Osteocyte (in vitro differentiated cells): ENCODE results near the gene LPIN2. TPM values are rescaled to one million over a fixed set of nuclear protein-coding genes. Genes with fewer than 3 reads are reported as not detected.

Experiments used
- DNase-seq: peaks from one replicate; pipeline ENCODE4 v3.0.0; 2021; ENCODE audit warnings: mixed read lengths; ENCODE audit not compliant: unreplicated experiment; ENCODE audit errors: extremely low spot score
- H3K27ac Mint-ChIP-seq: one replicate; pipeline ENCODE4 v1.8.0; 2021; ENCODE audit warnings: mild to moderate bottlenecking, mixed read lengths; ENCODE audit not compliant: unreplicated experiment
- H3K27me3 Mint-ChIP-seq: one replicate; pipeline ENCODE4 v1.8.0; 2021; ENCODE audit warnings: mixed read lengths; ENCODE audit not compliant: unreplicated experiment
- H3K36me3 Mint-ChIP-seq: one replicate; pipeline ENCODE4 v1.8.0; 2021; ENCODE audit warnings: mixed read lengths; ENCODE audit not compliant: unreplicated experiment
- H3K4me1 Mint-ChIP-seq: one replicate; pipeline ENCODE4 v1.8.0; 2021; ENCODE audit warnings: mixed read lengths; ENCODE audit not compliant: unreplicated experiment
- H3K4me3 Mint-ChIP-seq: one replicate; pipeline ENCODE4 v1.8.0; 2021; ENCODE audit warnings: mild to moderate bottlenecking, moderate library complexity, mixed read lengths; ENCODE audit not compliant: unreplicated experiment
- H3K9me3 Mint-ChIP-seq: one replicate; pipeline ENCODE4 v1.8.0; 2021; ENCODE audit warnings: mixed read lengths; ENCODE audit not compliant: unreplicated experiment
- total RNA-seq: library from RNA; stranded (reverse); gene quantifications from 2 replicates; pipeline ENCODE4 v1.2.1, GENCODE V29; 2021
- TF ChIP-seq, protein P1 (sequence below): fragments of 200-600 bp; sonication (generic); IDR thresholded peaks from 2 replicates; pipeline ENCODE4 v1.5.0; 2021; ENCODE audit warnings: antibody characterized with exemption, mild to moderate bottlenecking, moderate library complexity

Gene LPIN2
- total RNA-seq, 1 donor from 2014 or later = 34.8 TPM

- Mint-ChIP-seq H3K4me1 (no peaks in the 10 kb centered on the region), H3K27ac (no peak overlapping the region), H3K4me3 (no peak overlapping the region), H3K9me3 (no peaks in the 10 kb centered on the region), H3K36me3 (no peaks in the 10 kb centered on the region), H3K27me3 (no peaks in the 10 kb centered on the region)
- TF ChIP-seq, protein P1, sequence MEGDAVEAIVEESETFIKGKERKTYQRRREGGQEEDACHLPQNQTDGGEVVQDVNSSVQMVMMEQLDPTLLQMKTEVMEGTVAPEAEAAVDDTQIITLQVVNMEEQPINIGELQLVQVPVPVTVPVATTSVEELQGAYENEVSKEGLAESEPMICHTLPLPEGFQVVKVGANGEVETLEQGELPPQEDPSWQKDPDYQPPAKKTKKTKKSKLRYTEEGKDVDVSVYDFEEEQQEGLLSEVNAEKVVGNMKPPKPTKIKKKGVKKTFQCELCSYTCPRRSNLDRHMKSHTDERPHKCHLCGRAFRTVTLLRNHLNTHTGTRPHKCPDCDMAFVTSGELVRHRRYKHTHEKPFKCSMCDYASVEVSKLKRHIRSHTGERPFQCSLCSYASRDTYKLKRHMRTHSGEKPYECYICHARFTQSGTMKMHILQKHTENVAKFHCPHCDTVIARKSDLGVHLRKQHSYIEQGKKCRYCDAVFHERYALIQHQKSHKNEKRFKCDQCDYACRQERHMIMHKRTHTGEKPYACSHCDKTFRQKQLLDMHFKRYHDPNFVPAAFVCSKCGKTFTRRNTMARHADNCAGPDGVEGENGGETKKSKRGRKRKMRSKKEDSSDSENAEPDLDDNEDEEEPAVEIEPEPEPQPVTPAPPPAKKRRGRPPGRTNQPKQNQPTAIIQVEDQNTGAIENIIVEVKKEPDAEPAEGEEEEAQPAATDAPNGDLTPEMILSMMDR = no peak
- peak; percentile 49 for DNase-seq
Measured at GRCh38 chr18:3044931-3045698, 32.2 kb upstream of the LPIN2 start.

- H3K9me3 Mint-ChIP-seq = no peaks in the 10 kb centered on the region
- no peak overlapping the region for H3K27ac Mint-ChIP-seq
- no peaks in the 10 kb centered on the region for H3K36me3 Mint-ChIP-seq
Measured at GRCh38 chr18:3042379-3042778, 29.4 kb upstream of the LPIN2 start.

GRCh38 chr18:3041843-3042242, 28.9 kb upstream of the LPIN2 start:
- Mint-ChIP-seq H3K27ac (no peak overlapping the region), H3K4me3 (no peak overlapping the region), H3K27me3 (no peaks in the 10 kb centered on the region), H3K4me1 (no peaks in the 10 kb centered on the region), H3K36me3 (no peaks in the 10 kb centered on the region), H3K9me3 (no peaks in the 10 kb centered on the region)
- DNase-seq = no peak
- TF ChIP-seq, protein P1 = no peak

More at GRCh38 chr18:3042379-3042778, 29.4 kb upstream of the LPIN2 start:
- no peaks in the 10 kb centered on the region for H3K27me3 Mint-ChIP-seq
- H3K4me1 Mint-ChIP-seq = no peaks in the 10 kb centered on the region
- no peak overlapping the region for H3K4me3 Mint-ChIP-seq
- TF ChIP-seq, protein P1 = no peak
- DNase-seq = peak; percentile 13

DNA sequence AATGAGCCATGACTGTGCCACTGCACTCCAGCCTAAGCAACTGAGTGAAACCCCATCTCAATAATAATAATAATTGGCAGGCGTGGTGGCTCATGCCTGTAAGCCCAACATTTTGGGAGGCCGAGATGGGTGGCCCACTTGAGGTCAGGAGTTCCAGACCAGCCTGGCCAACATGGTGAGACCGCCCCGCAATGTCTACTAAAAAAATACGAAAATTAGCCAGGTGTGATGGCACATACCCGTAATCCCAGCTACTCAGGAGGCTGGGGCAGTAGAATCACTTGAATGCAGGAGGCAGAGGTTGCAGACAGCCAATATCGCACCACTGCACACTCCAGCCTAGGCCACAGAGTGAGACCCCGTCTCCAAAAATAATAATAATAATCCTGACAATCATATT, 27.9 kb upstream of the LPIN2 start:
- Mint-ChIP-seq H3K4me3 (no peak overlapping the region), H3K36me3 (no peaks in the 10 kb centered on the region), H3K27ac (no peak overlapping the region), H3K4me1 (no peaks in the 10 kb centered on the region), H3K9me3 (no peaks in the 10 kb centered on the region), H3K27me3 (no peaks in the 10 kb centered on the region)
- DNase-seq = peak; percentile 75
- TF ChIP-seq, protein P1 = no peak

GRCh38 chr18:3040173-3040572, 27.2 kb upstream of the LPIN2 start:
- no peaks in the 10 kb centered on the region for H3K9me3 Mint-ChIP-seq
- no peaks in the 10 kb centered on the region for H3K36me3 Mint-ChIP-seq
- TF ChIP-seq, protein P1 = no peak
- no peaks in the 10 kb centered on the region for H3K4me1 Mint-ChIP-seq
- no peaks in the 10 kb centered on the region for H3K27me3 Mint-ChIP-seq
- H3K27ac Mint-ChIP-seq = no peak overlapping the region
- DNase-seq = no peak
- H3K4me3 Mint-ChIP-seq = no peak overlapping the region
